Gastroesophageal sphincter (tissue), 4 donors: ENCODE measurements around the gene HORMAD1. TPM values are rescaled to one million over a fixed set of nuclear protein-coding genes. Genes with fewer than 3 reads are reported as not detected.

Experiments used
- ATAC-seq: fragments of 150-250 bp; one replicate; pipeline ENCODE4 v1.9.1; 2016; ENCODE audit warnings: mild to moderate bottlenecking, moderate library complexity
- H3K27ac ChIP-seq, 4 donors: fragments of 200-600 bp; sonication (generic) in 3 of 4; 1 replicate in 3 of 4; 2 replicates in 1 of 4; pipeline ENCODE4 v1.5.1; 2016 to 2019
- H3K27me3 ChIP-seq: fragments of 200-600 bp; sonication (generic); one replicate; pipeline ENCODE4 v1.5.1; 2019
- H3K36me3 ChIP-seq, 2 donors: fragments of 200-600 bp; sonication (generic); one replicate each; pipeline ENCODE4 v1.5.1; 2019; ENCODE audit warnings: control low read depth in 1 of 2
- H3K4me1 ChIP-seq, 3 donors: fragments of 200-600 bp; sonication (generic); 1 replicate in 2 of 3; 2 replicates in 1 of 3; pipeline ENCODE4 v1.5.1; 2016 to 2019; ENCODE audit warnings: control low read depth in 2 of 3
- H3K4me3 ChIP-seq, 2 donors: fragments of 200-600 bp; sonication (generic); one replicate each; pipeline ENCODE4 v1.5.1; 2019; ENCODE audit warnings: mild to moderate bottlenecking in 1 of 2, moderate library complexity in 1 of 2
- H3K9me3 ChIP-seq, 3 donors: fragments of 200-600 bp; sonication (generic); one replicate each; pipeline ENCODE4 v1.5.1; 2017 to 2019; ENCODE audit warnings: control low read depth in 2 of 3
- CTCF ChIP-seq, 4 experiments: fragments of 200-600 bp in 2 of 4; fragments of 450-650 bp in 2 of 4; sonication (generic) in 1 of 4; IDR thresholded peaks; one replicate each; pipeline ENCODE4 v1.5.1; 2017 to 2019; ENCODE audit warnings: antibody characterized with exemption in 4 of 4, mild to moderate bottlenecking in 2 of 4, moderate library complexity in 2 of 4
- EP300 ChIP-seq: sonication (generic); formaldehyde crosslinking; IDR thresholded peaks from one replicate; pipeline ENCODE4 v1.6.1; 2017; ENCODE audit warnings: antibody characterized with exemption, mild to moderate bottlenecking
- POLR2A ChIP-seq, 2 donors: fragments of 450-650 bp; IDR thresholded peaks; one replicate each; pipeline ENCODE4 v1.6.1; 2017; ENCODE audit warnings: antibody characterized with exemption in 2 of 2, mild to moderate bottlenecking in 2 of 2, moderate library complexity in 1 of 2
- POLR2AphosphoS5 ChIP-seq: sonication (generic); formaldehyde crosslinking; IDR thresholded peaks from one replicate; pipeline ENCODE4 v1.6.1; 2017; ENCODE audit warnings: antibody characterized with exemption
- WGBS, 2 donors: methylation state at CpG; one replicate each; pipeline ENCODE4 v1.1.5; 2018; ENCODE audit warnings: low coverage in 1 of 2; 5-methylcytosine and 5-hydroxymethylcytosine counted together
- total RNA-seq, 4 donors: library from RNA; depleted of rRNA; stranded (reverse); fragments of >200 nt; gene quantifications; one replicate each; pipeline ENCODE4 v1.1.0, GENCODE V29; 2016

HORMAD1 gene
- total RNA-seq, 4 donors from 2014 or later: 0.94 to 1.6 TPM; not detected in 2

- Histone ChIP-seq H3K27ac (no peak overlapping the region), H3K27me3 (no peaks in the 10 kb centered on the region), H3K36me3 (no peaks in the 10 kb centered on the region), H3K4me1 (no peaks in the 10 kb centered on the region), H3K4me3 (no peak overlapping the region), H3K9me3 (no peaks in the 10 kb centered on the region)
- 72 to 80% methylated on average over 3 of the region's 3 CpGs for WGBS, 2 donors
- TF ChIP-seq CTCF (IDR thresholded peaks at IDR 0.05) (no peak), EP300 (no peak), POLR2AphosphoS5 (no peak), POLR2A (IDR thresholded peaks at IDR 0.05) (no peak)
- no peak for ATAC-seq
These were observed 42.3 kb upstream of the HORMAD1 start for GRCh38 chr1:150763018-150763417.

- H3K27ac ChIP-seq: no peak overlapping the region
- TF ChIP-seq CTCF (IDR thresholded peaks at IDR 0.05) (no peak), EP300 (no peak), POLR2AphosphoS5 (no peak), POLR2A (IDR thresholded peaks at IDR 0.05) (no peak)
- no peaks in the 10 kb centered on the region for H3K36me3 ChIP-seq
- ATAC-seq: no peak
- 81 to 90% methylated on average over 2 of the region's 2 CpGs for WGBS, 2 donors
- H3K4me1 ChIP-seq: no peaks in the 10 kb centered on the region
- H3K27me3 ChIP-seq: no peaks in the 10 kb centered on the region
- H3K9me3 ChIP-seq: no peaks in the 10 kb centered on the region
- H3K4me3 ChIP-seq: no peak overlapping the region
These were observed 41.9 kb upstream of the HORMAD1 start for GRCh38 chr1:150762552-150762951.

- Histone ChIP-seq H3K36me3 (no peaks in the 10 kb centered on the region), H3K27me3 (no peaks in the 10 kb centered on the region), H3K27ac (no peak overlapping the region), H3K9me3 (no peaks in the 10 kb centered on the region), H3K4me1 (no peaks in the 10 kb centered on the region), H3K4me3 (no peak overlapping the region)
- WGBS, 2 donors: 91 to 94% methylated on average over 1 of the region's 1 CpG
- TF ChIP-seq POLR2AphosphoS5 (no peak), POLR2A (IDR thresholded peaks at IDR 0.05) (no peak), CTCF (IDR thresholded peaks at IDR 0.05) (no peak), EP300 (no peak)
- no peak for ATAC-seq
These were observed 41.1 kb upstream of the HORMAD1 start for GRCh38 chr1:150761801-150762200.

- Histone ChIP-seq H3K36me3 (peaks cover 0 to 3% of the 10 kb centered on the region in 2 donors), H3K27me3 (no peaks in the 10 kb centered on the region), H3K4me3 (no peak overlapping the region), H3K4me1 (no peaks in the 10 kb centered on the region), H3K9me3 (no peaks in the 10 kb centered on the region), H3K27ac (no peak overlapping the region)
- no peak for ATAC-seq
- TF ChIP-seq POLR2A (IDR thresholded peaks at IDR 0.05) (no peak), CTCF (IDR thresholded peaks at IDR 0.05) (no peak), POLR2AphosphoS5 (no peak), EP300 (no peak)
- WGBS, 2 donors: 79 to 80% methylated on average over 3 of the region's 3 CpGs
These were observed 39.3 kb upstream of the HORMAD1 start for GRCh38 chr1:150760013-150760412.

GRCh38 chr1:150753416-150753815 is 32.7 kb upstream of the HORMAD1 start:
- Histone ChIP-seq H3K4me1 (no peaks in the 10 kb centered on the region), H3K27ac (no peak overlapping the region), H3K36me3 (peaks cover 0 to 10% of the 10 kb centered on the region in 2 donors), H3K9me3 (no peaks in the 10 kb centered on the region), H3K27me3 (no peaks in the 10 kb centered on the region), H3K4me3 (no peak overlapping the region)
- 89% methylated on average over 2 of the region's 2 CpGs; no CpG with 5 or more reads in 1 of the 2 donors for WGBS, 2 donors
- no peak for TF ChIP-seq POLR2A (IDR thresholded peaks at IDR 0.05)
- no peak for TF ChIP-seq CTCF (IDR thresholded peaks at IDR 0.05)
- TF ChIP-seq POLR2AphosphoS5: no peak
- TF ChIP-seq EP300: no peak
- no peak for ATAC-seq
